Lower lobe of right lung (tissue), 2 donors: Measurements from ENCODE around the gene CALN1. TPM values are rescaled to one million over a fixed set of nuclear protein-coding genes. Genes with fewer than 3 reads are reported as not detected.
"Not testable (repeated sequence)": the region's sequence is repeated elsewhere in the genome, so short reads cannot be mapped to it uniquely, and the experiment has no call there.

Experiments used
- ATAC-seq, 2 donors: fragments of 200-7000 bp; cut with Tn5 transposase; one replicate each; pipeline ENCODE4 v1.9.1; 2020 to 2022; ENCODE audit warnings: mild to moderate bottlenecking in 2 of 2, moderate library complexity in 2 of 2
- DNase-seq: peaks from one replicate; pipeline ENCODE4 v3.0.0-alpha.2; 2020
- H3K27ac ChIP-seq: fragments of 200-600 bp; one replicate; pipeline ENCODE4 v1.8.0; 2022
- H3K27me3 ChIP-seq: fragments of 200-600 bp; one replicate; pipeline ENCODE4 v1.8.0; 2022; ENCODE audit warnings: low read depth
- H3K36me3 ChIP-seq: fragments of 200-600 bp; one replicate; pipeline ENCODE4 v1.8.0; 2022; ENCODE audit warnings: mild to moderate bottlenecking
- H3K4me1 ChIP-seq: fragments of 200-600 bp; one replicate; pipeline ENCODE4 v1.8.0; 2022
- H3K4me3 ChIP-seq: fragments of 200-600 bp; one replicate; pipeline ENCODE4 v1.8.0; 2022; ENCODE audit warnings: mild to moderate bottlenecking
- H3K9me3 ChIP-seq: fragments of 200-600 bp; one replicate; pipeline ENCODE4 v1.8.0; 2022
- intact Hi-C: fragments of 100-400 bp; cut with DNase I; formaldehyde crosslinking; loops from one replicate; pipeline ENCODE4 v1.11.0; 2022
- total RNA-seq: library from RNA; stranded (reverse); fragmentation: NEBNext Ultra II Directional; extraction: Animal tissue kit (Norgen Biotek cat#: 25700); gene quantifications from one replicate; pipeline ENCODE4 v1.2.1, GENCODE V29; 2021
- TF ChIP-seq, protein P1 (sequence below): fragments of 200-600 bp; IDR thresholded peaks from one replicate; pipeline ENCODE4 v1.8.0; 2022; ENCODE audit warnings: antibody characterized with exemption, mild to moderate bottlenecking
- donor health status: DM: no; HTN: yes; CAD: no; lungs with severe emphysema.

The CALN1 gene
- total RNA-seq, 1 donor from 2014 or later: not detected

DNA sequence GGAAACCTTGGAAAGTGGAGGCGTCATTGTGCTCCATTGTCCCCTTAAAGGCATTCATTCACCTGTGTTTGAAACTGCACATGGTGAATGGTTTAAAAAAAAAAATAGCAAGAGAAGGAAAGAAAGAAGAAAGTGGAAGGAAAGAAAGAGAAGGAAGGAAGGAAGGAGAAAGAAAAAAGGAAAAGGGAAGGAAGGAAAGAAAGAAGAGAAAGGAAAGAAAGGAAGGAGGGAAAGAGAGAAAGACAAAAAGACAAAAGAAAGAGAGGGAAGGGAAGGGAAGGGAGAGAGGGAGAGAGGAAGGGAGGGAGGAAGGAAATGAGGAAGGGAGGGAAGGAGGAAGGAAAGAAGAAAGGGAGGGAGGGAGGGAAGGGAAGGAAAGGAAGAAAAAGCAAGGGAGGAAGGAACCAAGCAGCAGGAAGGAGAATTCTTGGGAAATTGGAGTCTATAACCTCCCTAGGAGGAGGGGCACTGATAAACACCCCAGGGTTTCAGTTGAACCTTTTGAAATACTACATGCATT lies 66.9 kb downstream of the CALN1 start:
- Histone ChIP-seq H3K27me3 (no peaks in the 10 kb centered on the region), H3K4me3 (no peak overlapping the region), H3K9me3 (no peaks in the 10 kb centered on the region), H3K4me1 (no peaks in the 10 kb centered on the region), H3K36me3 (no peaks in the 10 kb centered on the region), H3K27ac (no peak overlapping the region)
- TF ChIP-seq, protein P1, sequence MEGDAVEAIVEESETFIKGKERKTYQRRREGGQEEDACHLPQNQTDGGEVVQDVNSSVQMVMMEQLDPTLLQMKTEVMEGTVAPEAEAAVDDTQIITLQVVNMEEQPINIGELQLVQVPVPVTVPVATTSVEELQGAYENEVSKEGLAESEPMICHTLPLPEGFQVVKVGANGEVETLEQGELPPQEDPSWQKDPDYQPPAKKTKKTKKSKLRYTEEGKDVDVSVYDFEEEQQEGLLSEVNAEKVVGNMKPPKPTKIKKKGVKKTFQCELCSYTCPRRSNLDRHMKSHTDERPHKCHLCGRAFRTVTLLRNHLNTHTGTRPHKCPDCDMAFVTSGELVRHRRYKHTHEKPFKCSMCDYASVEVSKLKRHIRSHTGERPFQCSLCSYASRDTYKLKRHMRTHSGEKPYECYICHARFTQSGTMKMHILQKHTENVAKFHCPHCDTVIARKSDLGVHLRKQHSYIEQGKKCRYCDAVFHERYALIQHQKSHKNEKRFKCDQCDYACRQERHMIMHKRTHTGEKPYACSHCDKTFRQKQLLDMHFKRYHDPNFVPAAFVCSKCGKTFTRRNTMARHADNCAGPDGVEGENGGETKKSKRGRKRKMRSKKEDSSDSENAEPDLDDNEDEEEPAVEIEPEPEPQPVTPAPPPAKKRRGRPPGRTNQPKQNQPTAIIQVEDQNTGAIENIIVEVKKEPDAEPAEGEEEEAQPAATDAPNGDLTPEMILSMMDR: no peak
- intact Hi-C loops: no loop called here
- no peak for DNase-seq
- no peak for ATAC-seq

DNA sequence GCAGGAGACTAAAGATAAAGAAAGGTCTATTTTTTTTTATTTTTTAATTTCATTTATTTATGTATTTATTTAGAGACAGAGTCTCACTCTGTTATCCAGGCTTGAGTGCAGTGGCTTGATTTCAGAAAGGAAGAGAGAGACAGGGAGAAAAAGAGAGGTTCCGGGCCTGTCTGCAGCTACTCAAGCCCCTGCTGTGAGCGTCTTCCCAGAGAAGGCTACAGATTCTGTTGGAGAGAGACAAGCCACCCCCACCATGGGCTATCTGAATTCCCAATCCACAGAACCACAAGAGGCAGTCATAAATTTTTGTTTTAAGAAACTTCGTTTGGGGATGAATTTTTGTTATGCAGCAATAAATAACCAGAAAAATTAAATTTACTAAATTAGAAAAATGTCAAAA lies 68.1 kb downstream of the CALN1 start:
- Histone ChIP-seq H3K9me3 (no peaks in the 10 kb centered on the region), H3K4me1 (no peaks in the 10 kb centered on the region), H3K27me3 (no peaks in the 10 kb centered on the region), H3K36me3 (no peaks in the 10 kb centered on the region), H3K4me3 (no peak overlapping the region), H3K27ac (no peak overlapping the region)
- TF ChIP-seq, protein P1: no peak
- ATAC-seq (no peak), DNase-seq (no peak)
- intact Hi-C loops: no loop called here

- H3K4me3 ChIP-seq, H3K36me3 ChIP-seq, H3K9me3 ChIP-seq, H3K4me1 ChIP-seq, H3K27ac ChIP-seq, intact Hi-C loops, ATAC-seq, H3K27me3 ChIP-seq, DNase-seq: not testable (repeated sequence)
Observed at GRCh38 chr7:72343354-72343753, 68.8 kb downstream of the CALN1 start.

DNA sequence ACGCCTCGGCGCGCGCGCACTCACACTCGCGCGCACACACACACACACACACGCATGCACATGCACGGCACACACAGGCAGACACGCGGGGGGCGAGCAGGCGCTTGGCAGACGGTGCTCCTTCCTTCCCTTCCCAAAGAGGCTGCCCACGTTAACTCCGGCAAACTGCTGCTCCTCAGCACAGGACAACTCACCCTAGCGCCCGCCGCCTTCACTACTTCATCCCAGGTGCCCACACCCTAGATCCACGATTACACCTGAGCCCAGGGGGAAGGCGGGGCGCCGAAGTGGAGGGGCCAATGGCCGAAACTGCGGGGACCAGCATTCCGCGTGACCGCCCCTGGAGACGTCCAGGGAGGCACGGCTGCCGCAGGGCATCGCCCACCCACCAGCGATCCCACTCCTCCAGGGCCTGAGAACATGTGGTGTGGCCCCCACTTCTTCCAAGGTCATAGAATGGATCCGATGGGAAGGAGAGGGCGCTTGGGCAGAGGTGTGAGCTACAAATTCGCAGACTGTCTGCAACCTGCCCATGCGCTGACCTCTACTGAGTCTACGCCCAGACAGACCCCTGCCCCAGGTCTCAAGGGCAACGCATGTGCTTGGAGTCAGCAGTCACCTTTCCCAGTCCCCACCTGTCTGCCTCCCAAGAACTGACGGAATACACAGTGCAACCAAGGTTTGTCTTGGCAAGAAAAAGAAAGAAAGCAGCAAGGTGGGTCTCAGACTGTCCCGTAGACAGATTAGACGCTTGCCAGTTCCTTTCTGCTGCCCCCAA lies 74.6 kb downstream of the CALN1 start:
- TF ChIP-seq, protein P1: no peak
- Histone ChIP-seq H3K4me1 (no peaks in the 10 kb centered on the region), H3K9me3 (no peaks in the 10 kb centered on the region), H3K36me3 (no peaks in the 10 kb centered on the region), H3K27ac (no peak overlapping the region), H3K27me3 (peaks cover 37% of the 10 kb centered on the region), H3K4me3 (no peak overlapping the region)
- DNase-seq (no peak), ATAC-seq (no peak)
- intact Hi-C loops: no loop called here

GRCh38 chr7:72336632-72337389 lies 75.3 kb downstream of the CALN1 start:
- Histone ChIP-seq H3K4me3 (no peak overlapping the region), H3K4me1 (no peaks in the 10 kb centered on the region), H3K27ac (no peak overlapping the region), H3K27me3 (peaks cover 37% of the 10 kb centered on the region), H3K36me3 (no peaks in the 10 kb centered on the region), H3K9me3 (no peaks in the 10 kb centered on the region)
- intact Hi-C loops: no loop called here
- DNase-seq (no peak), ATAC-seq (no peak)
- TF ChIP-seq, protein P1: no peak

DNA sequence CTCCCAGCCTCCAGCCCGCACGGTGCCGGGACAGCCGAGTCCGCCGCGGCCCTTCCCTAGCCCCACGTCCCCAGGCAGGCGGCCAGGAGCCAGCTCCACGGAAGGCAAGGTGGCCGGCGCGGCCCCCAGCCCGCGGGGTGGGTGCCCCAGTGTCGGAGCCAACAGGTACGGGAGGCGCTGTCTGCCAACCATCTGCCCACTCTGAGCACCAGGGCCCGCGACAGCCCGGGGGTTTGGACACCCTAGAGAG lies 75.8 kb downstream of the CALN1 start:
- H3K36me3 ChIP-seq: no peaks in the 10 kb centered on the region
- H3K4me1 ChIP-seq: no peaks in the 10 kb centered on the region
- H3K4me3 ChIP-seq: no peak overlapping the region
- intact Hi-C loops: no loop called here
- ATAC-seq (no peak), DNase-seq (no peak)
- no peak overlapping the region for H3K27ac ChIP-seq
- H3K27me3 ChIP-seq: peaks cover 37% of the 10 kb centered on the region
- H3K9me3 ChIP-seq: no peaks in the 10 kb centered on the region
- TF ChIP-seq, protein P1: no peak
